ENCODE data around the gene PTPRN2. TPM values are rescaled to one million over a fixed set of nuclear protein-coding genes. Genes with fewer than 3 reads are reported as not detected.
A peak's percentile ranks its signal among the peaks of the same experiment; 100 is the strongest.

The PTPRN2 gene
- total RNA-seq, 1 donor from 2014 or later = 15.4 TPM

- Mint-ChIP-seq H3K4me3 (no peak overlapping the region), H3K27ac (no peak overlapping the region), H3K27me3 (no peaks in the 10 kb centered on the region), H3K9me3 (peaks cover 6% of the 10 kb centered on the region), H3K4me1 (ENCODE audit: unreplicated experiment) (peaks cover 11% of the 10 kb centered on the region), H3K36me3 (no peaks in the 10 kb centered on the region)
- DNase-seq (ENCODE audit: extremely low spot score, unreplicated experiment) = no peak
- TF ChIP-seq CTCF (conservative IDR thresholded peaks at IDR 0.05) = no peak
Measured at GRCh38 chr7:158416283-158416933, 171.2 kb downstream of the PTPRN2 start.

- H3K27me3 Mint-ChIP-seq = no peaks in the 10 kb centered on the region
- H3K9me3 Mint-ChIP-seq = peaks cover 6% of the 10 kb centered on the region
- peaks cover 11% of the 10 kb centered on the region for H3K4me1 Mint-ChIP-seq (ENCODE audit: unreplicated experiment)
- DNase-seq (ENCODE audit: extremely low spot score, unreplicated experiment) = no peak
- no peak for TF ChIP-seq CTCF (conservative IDR thresholded peaks at IDR 0.05)
- H3K27ac Mint-ChIP-seq = no peak overlapping the region
- no peak overlapping the region for H3K4me3 Mint-ChIP-seq
- H3K36me3 Mint-ChIP-seq = no peaks in the 10 kb centered on the region
Measured at GRCh38 chr7:158415316-158415715, 172.3 kb downstream of the PTPRN2 start.

GRCh38 chr7:158414486-158414961 is 173.1 kb downstream of the PTPRN2 start:
- H3K27me3 Mint-ChIP-seq = no peaks in the 10 kb centered on the region
- no peak overlapping the region for H3K4me3 Mint-ChIP-seq
- peaks cover 6% of the 10 kb centered on the region for H3K9me3 Mint-ChIP-seq
- peak overlapping the region; percentile 31 for H3K27ac Mint-ChIP-seq
- no peaks in the 10 kb centered on the region for H3K36me3 Mint-ChIP-seq
- peaks cover 11% of the 10 kb centered on the region for H3K4me1 Mint-ChIP-seq (ENCODE audit: unreplicated experiment)
- TF ChIP-seq CTCF (conservative IDR thresholded peaks at IDR 0.05) = no peak
- DNase-seq (ENCODE audit: extremely low spot score, unreplicated experiment) = no peak

GRCh38 chr7:158414002-158414401 is 173.6 kb downstream of the PTPRN2 start:
- H3K4me3 Mint-ChIP-seq = peak overlapping the region; percentile 41
- DNase-seq (ENCODE audit: extremely low spot score, unreplicated experiment) = no peak
- H3K4me1 Mint-ChIP-seq (ENCODE audit: unreplicated experiment) = peaks cover 11% of the 10 kb centered on the region
- no peaks in the 10 kb centered on the region for H3K36me3 Mint-ChIP-seq
- peak; percentile 45 for TF ChIP-seq CTCF (conservative IDR thresholded peaks at IDR 0.05)
- peaks cover 6% of the 10 kb centered on the region for H3K9me3 Mint-ChIP-seq
- H3K27ac Mint-ChIP-seq = no peak overlapping the region
- no peaks in the 10 kb centered on the region for H3K27me3 Mint-ChIP-seq

- H3K9me3 Mint-ChIP-seq = no peaks in the 10 kb centered on the region
Measured at GRCh38 chr7:158411232-158411950, 176.2 kb downstream of the PTPRN2 start.

More at GRCh38 chr7:158411232-158411950, 176.2 kb downstream of the PTPRN2 start:
- H3K36me3 Mint-ChIP-seq = no peaks in the 10 kb centered on the region
- H3K4me1 Mint-ChIP-seq (ENCODE audit: unreplicated experiment) = peaks cover 19% of the 10 kb centered on the region
- no peak for DNase-seq (ENCODE audit: extremely low spot score, unreplicated experiment)
- no peaks in the 10 kb centered on the region for H3K27me3 Mint-ChIP-seq
- H3K27ac Mint-ChIP-seq = no peak overlapping the region
- TF ChIP-seq CTCF (conservative IDR thresholded peaks at IDR 0.05) = no peak
- no peak overlapping the region for H3K4me3 Mint-ChIP-seq

All from type B pancreatic cell (in vitro differentiated cells).